CD1c-positive myeloid dendritic cell (primary cell): ENCODE data around the gene CARD8.
A peak's percentile ranks its signal among the peaks of the same experiment; 100 is the strongest.

ENCODE experiments used
- DNase-seq: peaks from one replicate; pipeline ENCODE4 v3.0.0-alpha.2; 2016; ENCODE audit errors: extremely low spot score

CARD8 gene

DNA sequence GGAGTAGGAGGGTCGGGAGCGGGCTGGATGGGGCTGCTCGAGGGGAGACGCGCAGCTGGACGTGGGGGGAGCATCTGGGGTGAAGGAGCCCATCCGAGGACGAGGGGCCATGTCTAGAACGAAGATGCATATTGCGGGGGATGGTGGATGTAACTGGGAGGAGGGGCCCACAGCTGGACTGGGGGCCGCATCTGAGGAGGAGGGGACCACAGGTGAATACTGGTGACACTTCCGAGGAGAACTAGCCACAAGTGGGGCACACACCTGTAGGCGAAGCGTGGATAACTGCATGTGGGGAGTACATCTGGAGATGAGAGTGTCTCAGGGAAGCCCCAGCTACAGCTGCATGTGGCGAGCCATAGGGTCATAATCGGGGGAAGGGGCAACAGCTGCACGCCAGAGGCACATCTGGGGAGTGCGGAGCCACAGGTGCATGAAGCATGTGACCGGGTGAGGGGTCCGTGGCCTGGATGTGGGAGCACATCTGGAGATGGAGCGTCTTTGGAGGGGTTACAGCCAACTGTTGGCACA is 84.8 kb downstream of the CARD8 start:
- no peak for DNase-seq

DNA sequence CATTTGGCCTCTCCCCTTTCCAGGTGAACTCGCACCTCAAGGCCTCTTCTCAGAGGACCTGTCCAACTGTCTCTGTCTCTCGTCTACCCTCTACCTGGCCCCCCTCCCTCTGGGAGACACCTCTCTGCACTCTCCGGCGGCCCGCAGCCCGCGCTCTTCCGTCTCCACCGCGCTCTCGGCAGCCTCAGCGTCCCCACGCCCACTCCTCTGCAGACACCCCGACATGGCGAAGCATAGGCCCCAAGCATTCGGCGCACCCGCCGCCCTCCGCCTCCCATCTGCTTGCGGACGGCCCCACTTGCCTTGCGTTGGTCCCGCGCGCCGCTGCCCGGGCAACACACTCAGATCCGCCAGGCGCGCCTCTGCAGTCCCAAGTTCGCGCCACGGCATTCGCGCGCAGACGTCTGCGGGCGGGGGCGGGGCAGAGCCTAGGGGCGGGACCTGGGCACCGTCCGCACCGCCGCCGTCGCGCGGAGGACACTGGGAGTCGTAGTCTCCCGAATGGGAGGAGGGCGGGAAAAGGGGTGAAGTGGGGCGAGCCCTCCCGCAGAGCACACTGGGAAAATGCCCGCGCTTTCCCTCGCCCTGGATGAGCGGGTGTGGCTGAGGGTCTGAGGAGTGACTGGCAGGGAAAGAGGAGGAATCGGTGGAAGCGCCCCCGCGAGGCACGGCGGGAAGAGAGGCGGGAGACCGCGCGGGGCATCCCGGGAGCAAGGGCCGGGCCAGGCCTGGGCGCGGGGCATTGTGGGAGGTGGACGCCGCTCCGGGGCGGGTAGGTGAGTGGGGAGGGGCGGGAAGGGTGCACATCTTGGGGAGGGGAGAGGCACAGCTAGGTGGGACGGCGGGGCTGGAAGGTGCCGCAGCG is 85.5 kb downstream of the CARD8 start, which contains the start of the genes LIG1 and ZSWIM9:
Gene LIG1 (minus strand): TSS at position 406 of the 865 bp plus-strand sequence. CDS start 4,778 bp downstream, outside the sequence.
Gene ZSWIM9 (plus strand): TSS at position 742 of the 865 bp plus-strand sequence. CDS start 1,123 bp downstream, outside the sequence.
- DNase-seq, result peak; percentile 97

DNA sequence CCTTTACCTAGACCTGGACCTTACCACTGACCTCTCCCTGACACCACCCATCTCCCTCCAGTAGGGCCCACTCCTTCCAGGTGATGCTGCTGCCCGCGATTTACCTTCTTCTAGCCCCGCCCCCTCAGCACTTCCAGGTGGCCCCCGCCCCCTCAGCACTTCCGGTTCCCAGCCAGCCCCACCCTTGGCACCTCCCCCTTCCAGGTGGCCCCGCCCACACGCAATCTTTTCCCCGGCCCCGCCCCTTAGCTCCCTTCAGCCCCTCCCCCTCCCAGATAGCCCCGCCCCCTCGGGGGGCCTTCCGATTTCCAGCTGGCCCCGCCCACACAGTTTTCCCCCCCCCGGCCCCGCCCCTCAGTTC is 86.2 kb downstream of the CARD8 start:
- DNase-seq, result peak; percentile 80

DNA sequence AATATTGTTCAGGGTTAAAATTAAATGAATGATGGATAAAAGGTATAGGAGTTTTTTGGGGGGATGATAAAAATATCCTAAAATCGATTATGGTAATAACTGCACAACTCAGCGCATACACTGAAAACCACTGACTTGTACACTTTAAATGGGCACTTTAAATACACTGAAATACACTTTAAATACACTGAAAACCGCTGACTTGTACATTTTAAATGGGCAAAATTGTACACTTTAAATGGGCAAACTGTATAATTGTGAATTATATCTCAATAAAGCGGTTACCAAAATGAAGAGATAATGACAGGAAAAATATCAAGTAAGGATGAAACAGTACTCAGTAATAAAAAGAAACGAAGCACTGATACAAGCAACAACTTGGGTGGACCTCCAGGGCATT is 87.0 kb downstream of the CARD8 start:
- DNase-seq, result no peak

DNA sequence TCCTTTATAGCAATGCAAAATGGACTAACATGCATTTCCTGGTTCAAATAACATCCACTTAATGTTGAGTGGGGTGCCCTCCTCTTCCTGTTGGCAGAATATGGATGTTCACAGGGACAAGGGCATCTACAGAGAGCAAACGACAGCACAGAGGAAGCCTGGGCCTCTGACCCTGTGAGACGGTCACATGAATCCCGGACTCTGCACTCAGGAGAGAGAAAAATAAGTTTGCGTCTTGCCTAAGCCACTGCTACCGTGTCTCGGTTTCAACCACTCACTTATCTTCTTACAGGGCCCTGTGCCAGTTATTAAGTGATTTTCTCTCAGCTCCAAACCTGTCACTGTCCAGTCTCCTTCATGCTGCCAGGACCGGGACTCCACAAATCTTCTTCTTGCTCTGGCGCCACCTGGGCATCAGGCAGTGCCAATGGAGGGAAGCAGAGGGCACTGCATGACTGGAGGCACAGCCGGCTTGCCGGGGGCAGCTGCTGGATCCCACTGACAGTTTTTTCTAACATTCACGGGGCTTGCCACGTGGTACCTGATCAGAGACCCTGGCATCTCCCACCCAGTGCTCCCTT is 97.4 kb downstream of the CARD8 start:
- no peak for DNase-seq
